Activated naive CD8-positive, alpha-beta T cell treated with anti-CD3 and anti-CD28 coated beads, Interleukin-2, amount 50 U/mL, for 24 hours (primary cell): ENCODE measurements around the gene SEPTIN7.

Source experiments
- ATAC-seq: fragments of 150-1000 bp; cut with Tn5 transposase; one replicate; pipeline ENCODE4 v1.10.0; 2021
- DNase-seq: peaks from one replicate; pipeline ENCODE4 v3.0.0; 2021
- H3K27ac Mint-ChIP-seq: one replicate; pipeline ENCODE4 v1.8.0; 2021; ENCODE audit warnings: mild to moderate bottlenecking, mixed read lengths
- H3K27me3 Mint-ChIP-seq: one replicate; pipeline ENCODE4 v1.8.0; 2021; ENCODE audit warnings: mixed read lengths
- H3K36me3 Mint-ChIP-seq: one replicate; pipeline ENCODE4 v1.8.0; 2021; ENCODE audit warnings: low read depth, mixed read lengths
- H3K4me1 Mint-ChIP-seq: one replicate; pipeline ENCODE4 v1.8.0; 2021; ENCODE audit warnings: mixed read lengths
- H3K4me3 Mint-ChIP-seq: one replicate; pipeline ENCODE4 v1.8.0; 2021; ENCODE audit warnings: mild to moderate bottlenecking, moderate library complexity, mixed read lengths
- H3K9me3 Mint-ChIP-seq: one replicate; pipeline ENCODE4 v1.8.0; 2021; ENCODE audit warnings: mixed read lengths

Gene SEPTIN7

DNA sequence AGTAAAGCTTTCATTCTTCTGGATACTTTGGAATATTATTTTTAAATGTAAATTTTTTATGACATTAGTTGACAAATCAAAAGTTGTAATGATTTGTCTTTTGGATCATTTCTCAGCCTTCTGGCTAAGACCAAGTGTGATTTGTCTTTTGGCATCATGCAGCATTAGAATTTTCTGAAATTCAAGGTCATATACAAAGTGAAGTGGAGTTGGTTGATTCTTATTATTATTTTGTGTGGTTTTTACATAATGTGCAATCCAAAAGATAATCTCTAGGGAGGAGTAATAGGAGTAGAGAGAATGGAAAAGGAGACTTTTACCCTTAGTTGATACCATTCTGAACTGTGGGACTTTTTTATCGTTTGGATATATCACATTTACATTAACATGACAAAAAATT, 24.2 kb upstream of the SEPTIN7 start:
- H3K9me3 Mint-ChIP-seq, result no peaks in the 10 kb centered on the region
- H3K4me1 Mint-ChIP-seq, result no peaks in the 10 kb centered on the region
- ATAC-seq (no peak), DNase-seq (no peak)
- H3K27ac Mint-ChIP-seq, result no peak overlapping the region
- H3K27me3 Mint-ChIP-seq, result no peaks in the 10 kb centered on the region
- H3K4me3 Mint-ChIP-seq, result no peak overlapping the region
- H3K36me3 Mint-ChIP-seq, result peaks cover 2% of the 10 kb centered on the region

GRCh38 chr7:35777121-35777520, 23.7 kb upstream of the SEPTIN7 start:
- Mint-ChIP-seq H3K9me3 (no peaks in the 10 kb centered on the region), H3K27ac (no peak overlapping the region), H3K4me1 (no peaks in the 10 kb centered on the region), H3K4me3 (no peak overlapping the region), H3K27me3 (no peaks in the 10 kb centered on the region), H3K36me3 (peaks cover 2% of the 10 kb centered on the region)
- no peak for DNase-seq
- no peak for ATAC-seq

DNA sequence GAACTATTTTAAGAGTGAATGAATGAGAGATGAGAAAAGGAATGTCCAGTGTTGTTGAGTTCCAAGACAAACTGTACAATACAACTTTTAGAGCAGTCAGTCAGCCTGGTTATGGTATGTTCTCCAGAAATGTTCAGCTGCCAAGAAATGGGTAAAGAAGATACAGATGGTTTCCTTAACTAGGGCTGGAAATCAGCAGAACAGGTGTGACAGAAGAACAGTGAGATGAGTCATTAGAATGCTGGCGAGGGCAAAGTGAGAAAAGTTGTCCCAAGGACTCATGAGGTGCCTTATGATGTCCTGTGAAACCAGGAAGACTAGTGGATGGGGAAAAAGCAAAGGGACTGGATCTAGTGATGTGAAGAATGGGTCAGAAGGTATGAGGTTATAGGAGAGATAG, 20.8 kb upstream of the SEPTIN7 start:
- DNase-seq, result no peak
- Mint-ChIP-seq H3K9me3 (no peaks in the 10 kb centered on the region), H3K27ac (no peak overlapping the region), H3K4me3 (no peak overlapping the region), H3K36me3 (no peaks in the 10 kb centered on the region), H3K4me1 (no peaks in the 10 kb centered on the region), H3K27me3 (no peaks in the 10 kb centered on the region)
- ATAC-seq, result no peak

GRCh38 chr7:35781200-35781701, 19.6 kb upstream of the SEPTIN7 start:
- Mint-ChIP-seq H3K9me3 (no peaks in the 10 kb centered on the region), H3K4me1 (no peaks in the 10 kb centered on the region), H3K36me3 (no peaks in the 10 kb centered on the region), H3K27ac (no peak overlapping the region), H3K4me3 (no peak overlapping the region), H3K27me3 (no peaks in the 10 kb centered on the region)
- ATAC-seq, result no peak
- DNase-seq, result no peak

DNA sequence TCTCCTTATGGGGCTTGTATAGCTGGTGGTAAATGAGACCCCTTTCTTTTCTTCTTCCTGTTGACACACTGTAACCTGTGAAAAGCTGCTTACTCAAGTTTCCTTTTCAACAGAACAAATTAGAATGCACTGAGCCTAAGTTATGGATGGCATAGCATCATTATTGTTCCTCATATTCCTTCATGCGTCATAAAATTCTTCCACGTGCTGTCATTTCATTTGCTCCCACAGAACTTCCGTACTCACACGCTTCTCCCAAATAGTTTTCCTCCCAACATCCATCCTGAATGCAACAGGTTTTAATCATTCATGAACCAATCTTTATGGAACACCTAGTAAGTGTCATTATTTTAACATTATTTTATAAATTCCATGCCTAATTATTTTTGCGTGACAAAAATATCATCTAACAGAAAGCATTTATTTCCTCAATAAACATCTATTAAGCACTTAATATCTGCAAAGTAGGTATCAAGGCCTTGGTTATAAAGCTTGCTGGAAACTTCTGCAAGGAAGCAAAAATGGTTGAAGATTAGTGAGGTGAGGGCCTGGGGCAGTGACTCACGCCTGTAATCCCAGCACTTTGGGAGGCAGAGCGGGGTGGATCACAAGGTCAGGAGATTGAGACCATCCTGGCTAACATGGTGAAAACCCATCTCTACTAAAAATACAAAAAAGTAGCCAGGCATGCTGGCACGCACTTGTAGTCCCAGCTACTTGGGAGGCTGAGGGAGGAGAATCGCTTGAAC, 18.9 kb upstream of the SEPTIN7 start:
- H3K9me3 Mint-ChIP-seq, result no peaks in the 10 kb centered on the region
- ATAC-seq, result no peak
- DNase-seq, result no peak
- H3K36me3 Mint-ChIP-seq, result no peaks in the 10 kb centered on the region
- no peak overlapping the region for H3K27ac Mint-ChIP-seq
- no peaks in the 10 kb centered on the region for H3K27me3 Mint-ChIP-seq
- no peak overlapping the region for H3K4me3 Mint-ChIP-seq
- H3K4me1 Mint-ChIP-seq, result no peaks in the 10 kb centered on the region

GRCh38 chr7:35784332-35784731, 16.5 kb upstream of the SEPTIN7 start:
- H3K36me3 Mint-ChIP-seq, result peaks cover 3% of the 10 kb centered on the region
- peaks cover 4% of the 10 kb centered on the region for H3K9me3 Mint-ChIP-seq
- H3K4me3 Mint-ChIP-seq, result no peak overlapping the region
- ATAC-seq, result no peak
- no peaks in the 10 kb centered on the region for H3K4me1 Mint-ChIP-seq
- H3K27me3 Mint-ChIP-seq, result no peaks in the 10 kb centered on the region
- DNase-seq, result no peak
- no peak overlapping the region for H3K27ac Mint-ChIP-seq

GRCh38 chr7:35785250-35785649, 15.6 kb upstream of the SEPTIN7 start:
- Mint-ChIP-seq H3K27me3 (no peaks in the 10 kb centered on the region), H3K4me3 (no peak overlapping the region), H3K9me3 (peaks cover 4% of the 10 kb centered on the region), H3K4me1 (no peaks in the 10 kb centered on the region), H3K27ac (no peak overlapping the region), H3K36me3 (peaks cover 3% of the 10 kb centered on the region)
- no peak for ATAC-seq
- no peak for DNase-seq

DNA sequence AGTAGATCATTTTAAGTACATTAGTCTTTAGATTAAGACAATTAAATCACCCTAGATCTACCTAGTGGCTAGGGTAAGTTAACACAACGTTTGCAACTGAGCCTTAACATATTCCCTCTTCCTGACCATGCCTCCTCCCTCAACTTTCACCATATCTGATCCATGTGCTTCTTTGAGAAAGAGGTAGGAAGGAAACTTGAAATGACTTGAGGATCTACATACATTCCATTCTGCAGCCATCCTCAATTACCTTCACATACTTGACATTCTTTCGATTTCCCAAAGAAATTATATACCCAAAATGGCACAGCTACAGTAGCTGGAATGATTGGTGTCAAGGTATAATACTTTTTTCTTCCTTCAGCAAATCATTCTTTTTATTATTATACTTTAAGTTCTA, 12.9 kb upstream of the SEPTIN7 start:
- H3K27me3 Mint-ChIP-seq, result no peaks in the 10 kb centered on the region
- H3K4me3 Mint-ChIP-seq, result no peak overlapping the region
- no peak for ATAC-seq
- peaks cover 4% of the 10 kb centered on the region for H3K36me3 Mint-ChIP-seq
- peaks cover 4% of the 10 kb centered on the region for H3K9me3 Mint-ChIP-seq
- no peak for DNase-seq
- no peak overlapping the region for H3K27ac Mint-ChIP-seq
- H3K4me1 Mint-ChIP-seq, result no peaks in the 10 kb centered on the region

DNA sequence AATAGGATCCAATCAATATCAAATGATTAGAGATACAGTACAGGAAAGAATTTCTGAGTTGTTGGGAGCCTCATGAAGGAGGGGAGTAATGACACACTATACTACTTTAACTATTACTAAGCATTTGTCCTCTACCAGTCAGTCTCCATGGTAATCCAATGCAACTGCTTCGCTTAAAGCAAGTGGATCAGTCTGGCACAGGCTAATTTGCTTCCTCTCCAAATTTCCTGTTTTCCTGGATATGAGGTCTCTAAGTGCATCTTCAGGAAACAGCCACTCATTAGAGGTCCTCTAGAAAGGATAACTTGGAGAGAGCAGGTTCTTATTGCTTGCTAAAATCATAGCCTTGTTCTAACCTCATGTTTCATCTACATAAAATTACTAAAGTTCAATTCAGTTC, 8.4 kb upstream of the SEPTIN7 start:
- Mint-ChIP-seq H3K27ac (no peak overlapping the region), H3K9me3 (peaks cover 4% of the 10 kb centered on the region), H3K4me3 (no peak overlapping the region), H3K36me3 (peaks cover 7% of the 10 kb centered on the region), H3K4me1 (no peaks in the 10 kb centered on the region), H3K27me3 (no peaks in the 10 kb centered on the region)
- DNase-seq (no peak), ATAC-seq (no peak)

DNA sequence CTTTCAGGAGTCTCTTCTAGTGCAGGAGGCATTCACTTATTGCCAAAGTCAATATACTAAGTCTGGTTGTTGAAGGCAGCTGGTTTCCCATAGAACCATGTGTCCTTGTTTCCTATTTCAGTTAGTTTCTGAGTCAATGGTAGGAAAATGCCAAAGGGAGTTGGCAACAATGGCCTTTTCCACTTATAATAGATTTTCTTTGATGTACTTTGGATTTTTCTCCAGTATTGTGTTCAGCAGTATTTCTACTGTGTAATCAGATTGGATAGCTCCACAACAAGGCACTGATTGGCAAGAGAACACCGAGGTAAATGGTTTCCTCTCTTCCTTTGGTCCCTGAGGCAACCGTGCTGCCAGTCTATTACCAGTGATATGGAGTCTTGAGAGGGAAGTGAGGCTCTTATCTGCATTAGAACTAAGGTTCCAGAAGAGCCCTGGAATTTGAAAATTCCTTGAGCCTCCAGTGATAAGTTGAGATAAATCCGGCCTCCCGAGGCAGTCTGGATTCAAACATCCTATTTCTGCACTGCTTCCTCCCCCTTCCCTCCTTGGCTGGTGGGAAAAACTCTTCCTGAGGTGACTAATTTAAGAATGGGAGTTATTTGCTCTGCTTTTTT, 7.9 kb upstream of the SEPTIN7 start:
- Mint-ChIP-seq H3K4me1 (no peaks in the 10 kb centered on the region), H3K36me3 (peaks cover 7% of the 10 kb centered on the region), H3K27me3 (no peaks in the 10 kb centered on the region), H3K27ac (no peak overlapping the region), H3K9me3 (peaks cover 4% of the 10 kb centered on the region), H3K4me3 (no peak overlapping the region)
- no peak for ATAC-seq
- DNase-seq, result no peak

- no peak for DNase-seq
- no peak for ATAC-seq
- Mint-ChIP-seq H3K9me3 (no peaks in the 10 kb centered on the region), H3K36me3 (peaks cover 3% of the 10 kb centered on the region), H3K27me3 (no peaks in the 10 kb centered on the region), H3K27ac (no peak overlapping the region), H3K4me3 (no peak overlapping the region), H3K4me1 (peaks cover 9% of the 10 kb centered on the region)
These were observed 3.5 kb upstream of the SEPTIN7 start for GRCh38 chr7:35797311-35797710.

- H3K36me3 Mint-ChIP-seq, result peaks cover 15% of the 10 kb centered on the region
- peaks cover 37% of the 10 kb centered on the region for H3K4me1 Mint-ChIP-seq
- no peaks in the 10 kb centered on the region for H3K9me3 Mint-ChIP-seq
- peak; percentile 86 for DNase-seq
- no peaks in the 10 kb centered on the region for H3K27me3 Mint-ChIP-seq
- peak; percentile 54 for ATAC-seq
- H3K4me3 Mint-ChIP-seq, result peak overlapping the region; percentile 95
- peak overlapping the region; percentile 98 for H3K27ac Mint-ChIP-seq
These were observed 775 bp upstream of the SEPTIN7 start for GRCh38 chr7:35799846-35800717.

GRCh38 chr7:35801392-35802101, 690 bp downstream of the SEPTIN7 start:
- H3K27me3 Mint-ChIP-seq, result no peaks in the 10 kb centered on the region
- ATAC-seq (peak; percentile 44), DNase-seq (peak; percentile 78)
- H3K36me3 Mint-ChIP-seq, result peaks cover 20% of the 10 kb centered on the region
- H3K27ac Mint-ChIP-seq, result peak overlapping the region; percentile 98
- H3K4me3 Mint-ChIP-seq, result peak overlapping the region; percentile 95
- H3K9me3 Mint-ChIP-seq, result no peaks in the 10 kb centered on the region
- peaks cover 50% of the 10 kb centered on the region for H3K4me1 Mint-ChIP-seq

DNA sequence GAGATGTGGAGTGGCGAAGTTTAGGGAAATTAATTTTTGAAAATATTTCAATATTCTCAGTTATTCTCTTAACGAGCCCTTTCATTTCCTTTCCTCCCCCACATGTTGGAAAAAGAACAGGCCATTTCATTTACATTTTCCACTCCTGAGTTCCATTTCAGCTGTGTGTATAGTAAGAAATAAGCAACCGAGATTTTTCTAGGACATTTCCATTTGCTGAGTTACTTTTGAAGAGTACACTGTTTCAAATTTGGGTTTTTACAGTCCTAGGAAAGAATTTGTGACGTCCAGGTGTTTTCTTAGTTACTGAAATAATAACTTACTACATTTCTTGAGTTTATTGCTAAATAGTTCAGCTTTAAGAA, 1.2 kb downstream of the SEPTIN7 start:
- peak overlapping the region; percentile 98 for H3K27ac Mint-ChIP-seq
- H3K36me3 Mint-ChIP-seq, result peaks cover 20% of the 10 kb centered on the region
- H3K4me1 Mint-ChIP-seq, result peaks cover 54% of the 10 kb centered on the region
- H3K9me3 Mint-ChIP-seq, result no peaks in the 10 kb centered on the region
- no peak for DNase-seq
- no peak for ATAC-seq
- H3K4me3 Mint-ChIP-seq, result peak overlapping the region; percentile 95
- H3K27me3 Mint-ChIP-seq, result no peaks in the 10 kb centered on the region
